ENCODE results near the gene AKAP13.

DNA sequence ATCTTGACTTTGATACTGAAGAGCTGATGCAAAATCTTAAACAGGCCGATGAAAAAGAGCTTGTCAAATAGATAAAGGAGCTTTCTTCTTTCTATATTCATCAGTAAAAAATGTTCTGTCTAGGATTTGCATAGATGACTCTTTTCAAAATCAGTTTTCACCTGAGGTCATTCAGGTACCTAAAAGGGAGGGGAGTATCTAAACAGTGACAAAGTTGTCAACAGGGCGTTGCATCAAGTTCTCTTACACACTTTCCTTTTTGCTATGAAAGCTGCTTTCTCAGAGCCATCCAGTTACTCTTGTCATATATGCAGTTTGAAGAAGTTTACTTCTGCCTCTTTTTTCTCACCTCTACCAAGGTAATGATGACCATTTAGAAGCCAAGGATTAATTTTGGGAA is 60.0 kb downstream of the AKAP13 start:
- TF ChIP-seq, protein P1, sequence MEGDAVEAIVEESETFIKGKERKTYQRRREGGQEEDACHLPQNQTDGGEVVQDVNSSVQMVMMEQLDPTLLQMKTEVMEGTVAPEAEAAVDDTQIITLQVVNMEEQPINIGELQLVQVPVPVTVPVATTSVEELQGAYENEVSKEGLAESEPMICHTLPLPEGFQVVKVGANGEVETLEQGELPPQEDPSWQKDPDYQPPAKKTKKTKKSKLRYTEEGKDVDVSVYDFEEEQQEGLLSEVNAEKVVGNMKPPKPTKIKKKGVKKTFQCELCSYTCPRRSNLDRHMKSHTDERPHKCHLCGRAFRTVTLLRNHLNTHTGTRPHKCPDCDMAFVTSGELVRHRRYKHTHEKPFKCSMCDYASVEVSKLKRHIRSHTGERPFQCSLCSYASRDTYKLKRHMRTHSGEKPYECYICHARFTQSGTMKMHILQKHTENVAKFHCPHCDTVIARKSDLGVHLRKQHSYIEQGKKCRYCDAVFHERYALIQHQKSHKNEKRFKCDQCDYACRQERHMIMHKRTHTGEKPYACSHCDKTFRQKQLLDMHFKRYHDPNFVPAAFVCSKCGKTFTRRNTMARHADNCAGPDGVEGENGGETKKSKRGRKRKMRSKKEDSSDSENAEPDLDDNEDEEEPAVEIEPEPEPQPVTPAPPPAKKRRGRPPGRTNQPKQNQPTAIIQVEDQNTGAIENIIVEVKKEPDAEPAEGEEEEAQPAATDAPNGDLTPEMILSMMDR (IDR thresholded peaks at IDR 0.05; ENCODE audit: low read depth, low read length) = no peak
- no peak for TF ChIP-seq EZH2phosphoT487 (IDR thresholded peaks at IDR 0.05; ENCODE audit: low read depth)

Measured in OCI-LY3 (cell line).